Mesenchymal stem cell (in vitro differentiated cells and primary cell): ENCODE results near the gene CTBP2.

Experiments
- DNase-seq: peaks from one replicate; pipeline ENCODE4 v3.0.0-alpha.2; 2013
- H2AFZ ChIP-seq: one replicate; pipeline ENCODE4 v1.6.1; 2013; ENCODE audit warnings: low read depth, mild to moderate bottlenecking, control low read depth, inconsistent platforms, low read length, moderate library complexity
- H2AK5ac ChIP-seq: 2 replicates; pipeline ENCODE4 v1.6.1; 2013; ENCODE audit warnings: low read length, moderate library complexity, mild to moderate bottlenecking, inconsistent platforms; ENCODE audit not compliant: severe bottlenecking
- H2BK120ac ChIP-seq: one replicate; pipeline ENCODE4 v1.6.1; 2013; ENCODE audit warnings: low read depth, mild to moderate bottlenecking, inconsistent platforms, low read length, moderate library complexity
- H2BK12ac ChIP-seq, 2 experiments: one replicate each; pipeline ENCODE4 v1.6.1; 2013; ENCODE audit warnings: inconsistent platforms in 2 of 2, low read length in 2 of 2, mild to moderate bottlenecking in 2 of 2, moderate library complexity in 2 of 2, control low read depth in 1 of 2
- H2BK15ac ChIP-seq: one replicate; pipeline ENCODE4 v1.6.1; 2013; ENCODE audit warnings: mild to moderate bottlenecking, low read depth, inconsistent platforms; ENCODE audit not compliant: poor library complexity, severe bottlenecking
- H2BK5ac ChIP-seq: 2 replicates; pipeline ENCODE4 v1.6.1; 2013; ENCODE audit warnings: low read depth, mild to moderate bottlenecking, low read length, control low read depth, inconsistent platforms; ENCODE audit not compliant: poor library complexity, severe bottlenecking
- H3K14ac ChIP-seq, 2 experiments: one replicate each; pipeline ENCODE4 v1.6.1; 2013; ENCODE audit warnings: inconsistent platforms in 2 of 2, low read length in 2 of 2, control low read depth in 1 of 2, mild to moderate bottlenecking in 1 of 2, moderate library complexity in 1 of 2
- H3K18ac ChIP-seq, 2 experiments: one replicate each; pipeline ENCODE4 v1.6.1; 2013; ENCODE audit warnings: inconsistent platforms in 2 of 2, low read length in 2 of 2, control low read depth in 1 of 2, low read depth in 1 of 2, mild to moderate bottlenecking in 1 of 2
- H3K23ac ChIP-seq, 2 experiments: one replicate each; pipeline ENCODE4 v1.6.1; 2013; ENCODE audit warnings: inconsistent platforms in 2 of 2, low read length in 2 of 2, mild to moderate bottlenecking in 2 of 2, moderate library complexity in 2 of 2, control low read depth in 1 of 2
- H3K27ac ChIP-seq: 2 replicates; pipeline ENCODE4 v1.5.1; 2013; ENCODE audit warnings: mild to moderate bottlenecking, moderate library complexity, low read length, control low read depth, inconsistent platforms; ENCODE audit not compliant: poor library complexity, severe bottlenecking
- H3K27me3 ChIP-seq, 2 experiments: 2 replicates each; pipeline versions ENCODE4 v1.6.1 to v1.7.0; 2013; ENCODE audit warnings: low read length in 2 of 2, mild to moderate bottlenecking in 2 of 2, moderate library complexity in 2 of 2, control low read depth in 1 of 2, inconsistent platforms in 1 of 2; ENCODE audit not compliant: control insufficient read depth in 1 of 2, insufficient read depth in 1 of 2
- H3K36me3 ChIP-seq, 2 experiments: 2 replicates each; pipeline versions ENCODE4 v1.6.1 to v1.7.0; 2013; ENCODE audit warnings: low read length in 2 of 2, control low read depth in 1 of 2, inconsistent platforms in 1 of 2, low read depth in 1 of 2, mild to moderate bottlenecking in 1 of 2; ENCODE audit not compliant: insufficient read depth in 2 of 2, control insufficient read depth in 1 of 2
- H3K4ac ChIP-seq, 2 experiments: one replicate each; pipeline ENCODE4 v1.6.1; 2013; ENCODE audit warnings: inconsistent platforms in 2 of 2, low read length in 2 of 2, mild to moderate bottlenecking in 2 of 2, moderate library complexity in 2 of 2, control low read depth in 1 of 2, low read depth in 1 of 2
- H3K4me1 ChIP-seq: 2 replicates; pipeline ENCODE4 v1.6.1; 2013; ENCODE audit warnings: low read depth, low read length, control low read depth; ENCODE audit not compliant: control insufficient read depth, insufficient read depth
- H3K4me2 ChIP-seq: 2 replicates; pipeline ENCODE4 v1.6.1; 2013; ENCODE audit warnings: low read length, mild to moderate bottlenecking, inconsistent platforms; ENCODE audit not compliant: poor library complexity, severe bottlenecking
- H3K4me3 ChIP-seq, 2 experiments: 2 replicates each; pipeline versions ENCODE4 v1.5.1 to v1.7.0; 2013; ENCODE audit warnings: low read length in 2 of 2, mild to moderate bottlenecking in 2 of 2, control low read depth in 1 of 2, low read depth in 1 of 2; ENCODE audit not compliant: insufficient read depth in 1 of 2
- H3K79me1 ChIP-seq: replicated peaks from 2 replicates; pipeline ENCODE4 v1.6.1; 2013; ENCODE audit warnings: mild to moderate bottlenecking, control low read depth, low read length, inconsistent platforms; ENCODE audit not compliant: poor library complexity, severe bottlenecking
- H3K9ac ChIP-seq: 2 replicates; pipeline ENCODE4 v1.7.0; 2013; ENCODE audit warnings: mild to moderate bottlenecking, low read length, moderate library complexity
- H3K9me3 ChIP-seq: 2 replicates; pipeline ENCODE4 v1.7.0; 2013; ENCODE audit warnings: mild to moderate bottlenecking, low read length; ENCODE audit not compliant: control insufficient read depth
- H4K8ac ChIP-seq: one replicate; pipeline ENCODE4 v1.6.1; 2013; ENCODE audit warnings: inconsistent platforms, mild to moderate bottlenecking, low read length, moderate library complexity
- H4K91ac ChIP-seq: one replicate; pipeline ENCODE4 v1.6.1; 2013; ENCODE audit warnings: mild to moderate bottlenecking, low read length, inconsistent platforms
- WGBS: methylation state at CpG from one replicate; pipeline ENCODE4 v1.1.7; 2013; ENCODE audit warnings: mixed read lengths; 5-methylcytosine and 5-hydroxymethylcytosine counted together

The CTBP2 gene

DNA sequence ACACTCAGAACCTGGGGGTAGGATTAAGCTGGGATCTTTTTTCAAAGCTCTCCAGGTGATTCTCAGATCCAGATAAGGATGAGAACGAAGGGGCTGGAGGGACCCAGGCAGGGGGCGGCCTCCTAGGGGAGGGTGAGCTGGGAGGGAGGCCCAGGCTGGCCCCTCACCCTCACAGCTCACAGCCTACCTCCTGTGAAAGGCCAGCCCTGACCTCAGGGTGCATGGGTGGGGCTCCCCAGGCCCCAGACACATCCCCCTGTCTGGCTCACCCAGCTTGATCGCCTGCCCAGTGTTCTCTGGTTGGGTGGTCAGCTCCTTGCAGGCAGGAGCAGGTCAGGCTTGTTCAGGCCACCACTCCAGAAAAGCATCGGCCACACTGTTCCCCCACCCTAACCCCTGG, 24.3 kb downstream of the CTBP2 start:
- Histone ChIP-seq H2BK15ac (no peak overlapping the region), H3K9ac (no peak overlapping the region), H3K79me1 (peaks cover 30% of the 10 kb centered on the region), H3K18ac (no peak overlapping the region), H3K4me1 (peaks cover 23% of the 10 kb centered on the region), H2AFZ (no peak overlapping the region), H2BK120ac (no peak overlapping the region), H3K27me3 (no peaks in the 10 kb centered on the region), H2BK12ac (no peak overlapping the region), H3K4me3 (no peak overlapping the region), H3K4ac (no peak overlapping the region), H2AK5ac (no peak overlapping the region), H3K14ac (no peak overlapping the region), H3K4me2 (no peak overlapping the region), H3K27ac (no peak overlapping the region), H4K8ac (no peak overlapping the region), H3K36me3 (peaks cover 46 to 49% of the 10 kb centered on the region in 2 experiments), H2BK5ac (no peak overlapping the region), H3K23ac (no peak overlapping the region), H3K9me3 (no peaks in the 10 kb centered on the region), H4K91ac (no peak overlapping the region)
- 100% methylated on average over 3 of the region's 4 CpGs for WGBS
- DNase-seq, result no peak

DNA sequence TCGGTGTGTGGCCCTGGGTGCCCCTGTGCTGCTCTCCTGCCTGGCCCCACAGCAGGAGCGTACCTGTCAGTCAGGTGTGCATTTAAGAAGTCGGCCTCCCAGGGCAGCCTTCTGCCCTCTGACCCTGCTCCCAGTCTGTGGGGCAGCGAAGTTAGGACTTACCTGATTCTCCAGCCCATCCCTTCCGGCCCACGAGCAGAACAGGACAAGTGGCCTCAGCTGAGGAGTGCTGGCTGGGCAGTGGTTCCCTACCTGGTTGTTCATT, 24.7 kb downstream of the CTBP2 start:
- WGBS, result 97% methylated on average over 6 of the region's 6 CpGs

DNA sequence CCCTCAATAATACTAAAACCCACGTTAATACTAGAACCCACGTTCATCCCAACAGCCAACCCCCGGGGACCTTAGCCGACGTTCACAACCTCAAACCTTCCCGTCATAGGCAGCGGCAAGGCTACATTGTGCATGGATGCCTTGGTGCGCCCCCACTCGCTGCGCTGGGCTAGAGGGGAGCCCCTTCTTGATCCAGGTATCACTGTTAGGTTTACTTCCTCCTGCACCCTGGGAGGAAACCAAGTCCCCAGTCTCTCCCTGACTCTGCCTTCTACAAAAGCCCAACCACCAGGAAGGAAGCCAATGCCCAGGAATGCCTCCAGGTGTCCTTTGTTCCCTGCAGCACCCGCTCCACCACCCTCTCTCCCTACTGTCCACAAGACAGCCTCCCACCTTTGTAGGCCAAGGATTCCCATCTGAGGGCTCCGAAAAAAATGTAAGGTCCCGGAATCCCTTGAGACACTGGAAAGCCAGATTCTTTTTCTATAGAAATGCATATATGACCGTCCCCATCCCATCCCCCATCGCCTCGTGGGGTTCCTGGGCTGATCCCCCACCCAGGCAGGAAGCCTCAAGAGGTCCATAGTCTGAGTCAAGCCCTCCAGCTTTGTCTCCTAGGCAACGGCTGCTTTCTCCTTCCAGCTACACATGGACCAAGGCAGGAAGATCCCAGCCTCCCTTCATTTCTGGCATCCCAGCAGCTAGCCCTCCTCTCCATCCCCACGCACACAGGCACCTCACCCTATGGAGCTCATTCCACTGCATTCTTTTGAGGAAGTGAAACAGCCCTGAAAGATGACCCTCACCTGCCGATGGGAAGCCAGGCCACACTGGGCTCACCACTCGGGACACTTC, 25.2 kb downstream of the CTBP2 start:
- Histone ChIP-seq H3K4me2 (no peak overlapping the region), H2BK15ac (no peak overlapping the region), H3K27me3 (no peaks in the 10 kb centered on the region), H3K14ac (no peak overlapping the region), H2BK5ac (no peak overlapping the region), H2AFZ (no peak overlapping the region), H3K4ac (no peak overlapping the region), H2AK5ac (no peak overlapping the region), H3K9ac (no peak overlapping the region), H3K18ac (no peak overlapping the region), H3K36me3 (peaks cover 54 to 55% of the 10 kb centered on the region in 2 experiments), H3K9me3 (no peaks in the 10 kb centered on the region), H4K91ac (peak overlapping the region; percentile 37), H3K4me3 (no peak overlapping the region), H3K27ac (no peak overlapping the region), H2BK12ac (no peak overlapping the region), H4K8ac (no peak overlapping the region), H2BK120ac (no peak overlapping the region), H3K79me1 (peaks cover 32% of the 10 kb centered on the region), H3K23ac (no peak overlapping the region), H3K4me1 (peaks cover 22% of the 10 kb centered on the region)
- WGBS, result 91% methylated on average over 20 of the region's 20 CpGs
- no peak for DNase-seq

More for the DNA sequence above, 24.7 kb downstream of the CTBP2 start:
- Histone ChIP-seq H3K79me1 (peaks cover 32% of the 10 kb centered on the region), H4K91ac (peak overlapping the region; percentile 9), H3K23ac (no peak overlapping the region), H2BK5ac (no peak overlapping the region), H2AK5ac (no peak overlapping the region), H3K14ac (no peak overlapping the region), H2AFZ (no peak overlapping the region), H3K4me2 (no peak overlapping the region), H3K36me3 (peaks cover 50 to 53% of the 10 kb centered on the region in 2 experiments), H2BK12ac (peak overlapping the region in 1 of 2 experiments; percentile 25), H3K9ac (no peak overlapping the region), H3K4ac (no peak overlapping the region), H3K27me3 (no peaks in the 10 kb centered on the region), H2BK15ac (no peak overlapping the region), H4K8ac (no peak overlapping the region), H3K4me3 (no peak overlapping the region), H3K27ac (no peak overlapping the region), H3K4me1 (peaks cover 22% of the 10 kb centered on the region), H3K9me3 (no peaks in the 10 kb centered on the region), H3K18ac (no peak overlapping the region), H2BK120ac (no peak overlapping the region)
- no peak for DNase-seq

DNA sequence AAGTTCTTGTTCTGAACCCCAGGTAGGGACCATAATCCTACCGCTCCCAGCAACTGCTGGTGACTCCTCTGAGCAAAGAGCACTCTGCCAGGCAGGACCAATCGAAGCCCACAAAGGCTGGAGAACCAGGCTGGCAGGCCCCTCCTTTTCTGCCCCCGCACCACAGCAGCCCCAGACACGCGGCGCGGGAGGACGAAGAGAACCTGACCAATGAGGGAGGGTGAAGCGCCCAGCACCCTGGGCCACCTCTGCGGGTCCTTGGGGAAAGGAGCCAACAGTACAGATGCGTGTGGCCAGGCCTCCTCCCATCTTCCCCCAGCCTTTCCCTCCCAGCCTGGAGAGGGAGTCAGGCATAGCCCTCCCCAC, 25.9 kb downstream of the CTBP2 start:
- H2BK12ac ChIP-seq, result no peak overlapping the region
- H3K36me3 ChIP-seq, result peaks cover 52 to 58% of the 10 kb centered on the region in 2 experiments
- H3K27me3 ChIP-seq, result no peaks in the 10 kb centered on the region
- 95% methylated on average over 10 of the region's 11 CpGs for WGBS
- H3K9me3 ChIP-seq, result no peaks in the 10 kb centered on the region
- no peak overlapping the region for H2BK15ac ChIP-seq
- no peak overlapping the region for H3K4me3 ChIP-seq
- H3K79me1 ChIP-seq, result peaks cover 35% of the 10 kb centered on the region
- H3K4me2 ChIP-seq, result no peak overlapping the region
- no peak for DNase-seq
- no peak overlapping the region for H2AFZ ChIP-seq
- H3K4me1 ChIP-seq, result peaks cover 22% of the 10 kb centered on the region
- no peak overlapping the region for H3K18ac ChIP-seq
- no peak overlapping the region for H3K9ac ChIP-seq
- no peak overlapping the region for H3K27ac ChIP-seq
- H2BK120ac ChIP-seq, result no peak overlapping the region
- H3K14ac ChIP-seq, result peak overlapping the region in 1 of 2 experiments; percentile 6
- no peak overlapping the region for H4K8ac ChIP-seq
- H2AK5ac ChIP-seq, result no peak overlapping the region
- no peak overlapping the region for H2BK5ac ChIP-seq
- no peak overlapping the region for H4K91ac ChIP-seq
- H3K4ac ChIP-seq, result no peak overlapping the region
- no peak overlapping the region for H3K23ac ChIP-seq
